Measurements from ENCODE around the gene PGK2.
A peak's percentile ranks its signal among the peaks of the same experiment; 100 is the strongest.

PGK2 gene

DNA sequence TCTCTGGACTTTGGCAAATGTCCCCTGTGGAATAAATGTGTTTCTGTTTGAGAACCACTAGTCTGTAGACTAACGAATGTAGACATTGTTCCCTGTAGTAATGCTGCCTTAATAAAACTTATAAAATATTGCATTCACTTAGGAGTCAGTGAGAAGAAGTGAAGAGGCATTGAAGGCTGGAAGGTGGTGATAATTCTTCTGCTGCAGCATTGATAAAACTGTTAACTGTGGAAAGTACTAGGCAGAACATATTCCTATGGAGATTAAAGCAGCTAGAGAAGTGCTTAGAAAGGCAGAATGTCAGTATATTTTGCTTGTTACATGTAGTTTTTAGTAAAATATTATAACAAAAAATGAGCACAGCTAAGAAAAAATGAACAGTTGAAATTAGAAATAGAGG lies 4.8 kb downstream of the PGK2 start:
- WGBS (ENCODE audit: insufficient coverage): no CpG with 5 or more reads among the region's 1 CpG
- DNase-seq: peak; percentile 21 to 70 (median 44)
- Histone ChIP-seq H3K4me3 (ENCODE audit: control insufficient read depth in 1 of 7, extremely low read depth in 1 of 7, insufficient read depth in 4 of 7, low read depth in 2 of 7, low read length in 6 of 7) (no peak overlapping the region), H3K36me3 (ENCODE audit: control insufficient read depth in 4 of 4, insufficient read depth in 4 of 4, low read length in 3 of 4) (no peaks in the 10 kb centered on the region), H3K27me3 (replicated peaks in 2 of 5; ENCODE audit: control insufficient read depth in 4 of 5, insufficient read depth in 5 of 5, low read length in 4 of 5) (no peaks in the 10 kb centered on the region), H3K4me1 (ENCODE audit: control extremely low read depth in 1 of 4, control insufficient read depth in 4 of 4, insufficient read depth in 4 of 4, low read length in 3 of 4) (peaks cover 0 to 2% (median under 1%) of the 10 kb centered on the region in 4 experiments), H3K9me3 (ENCODE audit: control extremely low read depth in 1 of 5, control insufficient read depth in 4 of 5, insufficient read depth in 2 of 5, low read depth in 1 of 5, low read length in 4 of 5) (no peaks in the 10 kb centered on the region), H3K27ac (ENCODE audit: insufficient read depth in 1 of 2, low read depth in 1 of 2, low read length in 2 of 2, poor library complexity in 1 of 2, severe bottlenecking in 2 of 2) (peak overlapping the region in 1 of 2 experiments; percentile 56)
- ChIA-PET POLR2A (no interaction called here), CTCF (no interaction called here)

DNA sequence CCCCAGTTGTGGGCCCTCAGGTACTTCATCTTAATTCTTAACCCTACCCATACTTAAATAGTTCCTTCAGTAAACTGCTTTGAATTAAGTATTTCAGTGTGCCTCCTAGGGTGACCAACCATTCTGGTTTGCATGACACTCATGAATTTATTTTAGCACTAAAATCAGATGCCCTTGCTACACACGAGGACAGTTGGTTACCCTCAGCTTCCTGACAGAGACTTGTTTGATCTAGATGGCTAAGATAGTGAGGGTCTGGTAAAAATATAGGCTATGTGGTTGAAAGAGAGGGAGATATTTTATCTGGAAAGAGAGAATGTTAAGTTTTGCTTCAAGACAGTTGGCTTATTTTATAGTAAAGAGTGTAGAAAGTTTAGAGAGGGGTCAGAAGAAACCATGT lies 10.6 kb downstream of the PGK2 start:
- peak overlapping the region in 1 of 7 experiments; percentile 13 for H3K4me3 ChIP-seq (ENCODE audit: control insufficient read depth in 1 of 7, extremely low read depth in 1 of 7, insufficient read depth in 4 of 7, low read depth in 2 of 7, low read length in 6 of 7)
- ChIA-PET POLR2A (no interaction called here), CTCF (interaction anchor here (0.8 to 1.8 kb wide), 3 partner anchors 11 to 153 kb away, joined by 3 to 4 read pairs (median 3); partner anchors contain the start of gene PGK2)
- H3K27me3 ChIP-seq (replicated peaks in 2 of 5; ENCODE audit: control insufficient read depth in 4 of 5, insufficient read depth in 5 of 5, low read length in 4 of 5): no peaks in the 10 kb centered on the region
- H3K27ac ChIP-seq (ENCODE audit: insufficient read depth in 1 of 2, low read depth in 1 of 2, low read length in 2 of 2, poor library complexity in 1 of 2, severe bottlenecking in 2 of 2): peak overlapping the region in 1 of 2 experiments; percentile 2
- no peaks in the 10 kb centered on the region for H3K9me3 ChIP-seq (ENCODE audit: control extremely low read depth in 1 of 5, control insufficient read depth in 4 of 5, insufficient read depth in 2 of 5, low read depth in 1 of 5, low read length in 4 of 5)
- peaks cover 6 to 15% (median 8%) of the 10 kb centered on the region in 4 experiments for H3K4me1 ChIP-seq (ENCODE audit: control extremely low read depth in 1 of 4, control insufficient read depth in 4 of 4, insufficient read depth in 4 of 4, low read length in 3 of 4)
- DNase-seq: peak in 2 of 3 donors; percentile 31 to 53
- H3K36me3 ChIP-seq (ENCODE audit: control insufficient read depth in 4 of 4, insufficient read depth in 4 of 4, low read length in 3 of 4): no peaks in the 10 kb centered on the region
- 0% methylated on average over 1 of the region's 1 CpG for WGBS (ENCODE audit: insufficient coverage)

DNA sequence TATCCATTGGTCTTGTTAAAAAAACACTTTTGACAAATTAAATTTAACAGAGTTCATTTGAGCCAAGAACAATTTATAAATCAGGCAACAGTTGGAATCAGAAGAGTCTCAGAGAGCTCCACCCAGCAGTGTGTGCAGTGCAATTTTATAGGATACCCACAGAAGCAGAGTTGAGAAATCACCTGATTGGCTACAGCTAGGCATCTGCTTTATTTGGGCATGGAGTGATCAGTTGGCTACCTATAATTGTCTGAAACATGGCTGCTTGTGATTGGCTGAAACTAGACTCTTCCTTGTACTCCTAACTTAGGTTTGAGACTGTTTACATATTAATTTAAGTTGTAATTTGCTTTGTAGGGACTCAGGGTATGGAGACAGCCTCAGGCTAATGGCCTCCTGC lies 12.0 kb downstream of the PGK2 start:
- Histone ChIP-seq H3K4me1 (ENCODE audit: control extremely low read depth in 1 of 4, control insufficient read depth in 4 of 4, insufficient read depth in 4 of 4, low read length in 3 of 4) (peaks cover 6 to 16% (median 8%) of the 10 kb centered on the region in 4 experiments), H3K27ac (ENCODE audit: insufficient read depth in 1 of 2, low read depth in 1 of 2, low read length in 2 of 2, poor library complexity in 1 of 2, severe bottlenecking in 2 of 2) (no peak overlapping the region), H3K27me3 (replicated peaks in 2 of 5; ENCODE audit: control insufficient read depth in 4 of 5, insufficient read depth in 5 of 5, low read length in 4 of 5) (no peaks in the 10 kb centered on the region), H3K9me3 (ENCODE audit: control extremely low read depth in 1 of 5, control insufficient read depth in 4 of 5, insufficient read depth in 2 of 5, low read depth in 1 of 5, low read length in 4 of 5) (no peaks in the 10 kb centered on the region), H3K4me3 (ENCODE audit: control insufficient read depth in 1 of 7, extremely low read depth in 1 of 7, insufficient read depth in 4 of 7, low read depth in 2 of 7, low read length in 6 of 7) (no peak overlapping the region), H3K36me3 (ENCODE audit: control insufficient read depth in 4 of 4, insufficient read depth in 4 of 4, low read length in 3 of 4) (no peaks in the 10 kb centered on the region)
- no peak for DNase-seq
- CTCF ChIA-PET: no interaction called here
- POLR2A ChIA-PET: no interaction called here

DNA sequence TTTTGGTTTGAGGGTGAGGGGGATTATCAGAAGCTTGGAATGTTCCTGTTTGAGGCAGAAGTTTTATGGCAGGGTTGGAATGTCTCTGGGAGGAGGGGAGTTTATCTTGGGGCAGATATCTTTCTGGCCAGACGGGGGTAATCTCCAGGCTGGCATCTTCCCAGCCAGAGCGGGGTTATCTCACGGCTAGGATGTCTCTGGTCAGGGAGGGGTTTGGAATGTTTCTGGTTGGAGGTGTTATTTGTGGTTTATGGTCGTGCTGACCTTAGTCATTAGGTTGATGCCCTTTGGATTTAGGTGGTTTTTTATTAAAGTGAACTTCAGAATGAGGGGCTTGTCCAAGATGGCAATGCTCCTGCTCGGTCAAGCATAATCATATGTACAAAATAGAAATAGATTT lies 14.8 kb downstream of the PGK2 start:
- Histone ChIP-seq H3K27ac (ENCODE audit: insufficient read depth in 1 of 2, low read depth in 1 of 2, low read length in 2 of 2, poor library complexity in 1 of 2, severe bottlenecking in 2 of 2) (no peak overlapping the region), H3K4me1 (ENCODE audit: control extremely low read depth in 1 of 4, control insufficient read depth in 4 of 4, insufficient read depth in 4 of 4, low read length in 3 of 4) (peaks cover 6 to 16% (median 7%) of the 10 kb centered on the region in 4 experiments), H3K36me3 (ENCODE audit: control insufficient read depth in 4 of 4, insufficient read depth in 4 of 4, low read length in 3 of 4) (no peaks in the 10 kb centered on the region), H3K4me3 (ENCODE audit: control insufficient read depth in 1 of 7, extremely low read depth in 1 of 7, insufficient read depth in 4 of 7, low read depth in 2 of 7, low read length in 6 of 7) (no peak overlapping the region), H3K9me3 (ENCODE audit: control extremely low read depth in 1 of 5, control insufficient read depth in 4 of 5, insufficient read depth in 2 of 5, low read depth in 1 of 5, low read length in 4 of 5) (no peaks in the 10 kb centered on the region), H3K27me3 (replicated peaks in 2 of 5; ENCODE audit: control insufficient read depth in 4 of 5, insufficient read depth in 5 of 5, low read length in 4 of 5) (no peaks in the 10 kb centered on the region)
- no peak for DNase-seq
- 86% methylated on average over 3 of the region's 5 CpGs for WGBS (ENCODE audit: insufficient coverage)
- CTCF ChIA-PET: no interaction called here
- POLR2A ChIA-PET: no interaction called here

DNA sequence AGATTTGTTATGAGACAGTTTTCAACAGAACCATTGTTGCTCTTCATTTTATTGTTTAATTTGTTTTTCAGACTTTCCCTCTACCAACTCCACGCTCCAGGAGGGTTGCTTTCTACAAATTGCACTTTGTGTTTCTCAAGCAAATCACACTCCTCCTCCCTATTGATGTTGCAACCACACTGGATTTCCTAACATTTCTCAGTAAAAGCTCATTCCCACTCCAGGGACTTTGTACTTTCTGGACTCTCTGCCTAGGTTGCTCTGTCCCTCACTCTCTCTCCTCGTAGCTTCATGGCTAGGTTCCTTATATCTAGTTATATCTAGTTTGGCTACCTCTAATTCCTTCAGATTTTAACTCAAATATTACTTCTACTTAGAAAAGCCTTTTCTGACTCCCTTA lies 20.3 kb downstream of the PGK2 start:
- Histone ChIP-seq H3K9me3 (ENCODE audit: control extremely low read depth in 1 of 5, control insufficient read depth in 4 of 5, insufficient read depth in 2 of 5, low read depth in 1 of 5, low read length in 4 of 5) (no peaks in the 10 kb centered on the region), H3K4me3 (ENCODE audit: control insufficient read depth in 1 of 7, extremely low read depth in 1 of 7, insufficient read depth in 4 of 7, low read depth in 2 of 7, low read length in 6 of 7) (no peak overlapping the region), H3K4me1 (ENCODE audit: control extremely low read depth in 1 of 4, control insufficient read depth in 4 of 4, insufficient read depth in 4 of 4, low read length in 3 of 4) (peaks cover 0 to 2% (median 0%) of the 10 kb centered on the region in 4 experiments), H3K27me3 (replicated peaks in 2 of 5; ENCODE audit: control insufficient read depth in 4 of 5, insufficient read depth in 5 of 5, low read length in 4 of 5) (no peaks in the 10 kb centered on the region), H3K27ac (ENCODE audit: insufficient read depth in 1 of 2, low read depth in 1 of 2, low read length in 2 of 2, poor library complexity in 1 of 2, severe bottlenecking in 2 of 2) (no peak overlapping the region), H3K36me3 (ENCODE audit: control insufficient read depth in 4 of 4, insufficient read depth in 4 of 4, low read length in 3 of 4) (no peaks in the 10 kb centered on the region)
- ChIA-PET CTCF (no interaction called here), POLR2A (no interaction called here)
- DNase-seq: no peak
- 100% methylated on average over 1 of the region's 2 CpGs for WGBS (ENCODE audit: insufficient coverage)

DNA sequence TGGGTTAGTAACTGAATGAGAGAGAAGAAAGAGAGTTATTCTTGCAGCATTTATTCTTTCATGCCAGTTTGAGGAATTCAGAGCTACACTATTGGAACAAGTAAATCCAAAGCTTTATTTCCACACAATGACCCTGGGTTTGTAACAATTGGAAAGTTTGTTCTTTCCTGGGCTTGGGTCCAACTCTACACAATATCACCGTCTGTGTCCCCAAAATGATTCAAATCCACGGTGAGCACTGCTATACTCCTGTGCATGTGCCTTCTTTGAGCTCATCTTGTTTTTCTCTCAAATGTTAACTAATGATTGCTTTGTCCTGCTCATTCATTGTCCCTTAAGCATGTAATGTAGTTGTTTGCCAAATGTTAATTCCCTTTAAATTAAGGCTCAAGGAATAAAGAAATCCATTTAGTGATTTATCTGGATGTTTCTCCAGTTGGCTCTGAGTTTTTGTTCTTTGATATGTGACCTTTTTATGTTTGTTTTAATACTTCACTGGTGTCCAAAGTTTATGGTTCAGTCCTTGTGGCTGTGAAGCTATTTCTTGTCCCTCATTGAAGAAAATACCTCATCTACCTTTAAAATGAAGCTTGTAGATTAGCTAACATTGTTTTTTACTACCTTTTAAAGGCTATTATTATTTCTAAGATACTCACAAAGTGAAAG lies 22.4 kb downstream of the PGK2 start:
- ChIA-PET CTCF (no interaction called here), POLR2A (no interaction called here)
- no peaks in the 10 kb centered on the region for H3K4me1 ChIP-seq (ENCODE audit: control extremely low read depth in 1 of 4, control insufficient read depth in 4 of 4, insufficient read depth in 4 of 4, low read length in 3 of 4)
- no peak overlapping the region for H3K27ac ChIP-seq (ENCODE audit: insufficient read depth in 1 of 2, low read depth in 1 of 2, low read length in 2 of 2, poor library complexity in 1 of 2, severe bottlenecking in 2 of 2)
- H3K4me3 ChIP-seq (ENCODE audit: control insufficient read depth in 1 of 7, extremely low read depth in 1 of 7, insufficient read depth in 4 of 7, low read depth in 2 of 7, low read length in 6 of 7): no peak overlapping the region
- H3K36me3 ChIP-seq (ENCODE audit: control insufficient read depth in 4 of 4, insufficient read depth in 4 of 4, low read length in 3 of 4): no peaks in the 10 kb centered on the region
- WGBS (ENCODE audit: insufficient coverage): 100% methylated on average over 2 of the region's 2 CpGs
- DNase-seq: no peak
- no peaks in the 10 kb centered on the region for H3K9me3 ChIP-seq (ENCODE audit: control extremely low read depth in 1 of 5, control insufficient read depth in 4 of 5, insufficient read depth in 2 of 5, low read depth in 1 of 5, low read length in 4 of 5)
- no peaks in the 10 kb centered on the region for H3K27me3 ChIP-seq (replicated peaks in 2 of 5; ENCODE audit: control insufficient read depth in 4 of 5, insufficient read depth in 5 of 5, low read length in 4 of 5)

DNA sequence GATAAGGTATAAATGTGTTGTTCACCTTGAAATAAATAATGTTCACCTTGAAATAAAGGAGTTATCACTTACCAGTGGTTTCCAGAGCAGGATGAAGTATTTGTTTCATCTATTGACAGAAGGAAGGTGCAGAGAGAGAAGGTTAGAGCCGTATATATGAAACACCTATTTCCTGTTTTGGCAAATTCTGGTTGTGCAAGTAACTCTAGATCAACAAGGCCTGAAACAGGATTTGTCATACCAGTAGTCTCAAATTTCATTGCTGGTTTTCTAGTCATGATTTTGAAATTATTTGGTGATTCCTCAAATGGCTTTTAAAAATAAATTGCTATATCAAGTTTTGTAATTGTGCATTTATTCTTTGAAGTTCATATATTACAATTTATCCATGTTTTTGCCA lies 42.8 kb downstream of the PGK2 start, which contains the start of gene CRISP3:
Gene CRISP3, minus strand, starts transcription at position 130 of the 400 bp plus-strand sequence. Its CDS starts 21 bp downstream, at position 109.
- no peak within 1 kb of the TSS for H3K27ac ChIP-seq (ENCODE audit: insufficient read depth in 1 of 2, low read depth in 1 of 2, low read length in 2 of 2, poor library complexity in 1 of 2, severe bottlenecking in 2 of 2)
- H3K36me3 ChIP-seq (ENCODE audit: control insufficient read depth in 4 of 4, insufficient read depth in 4 of 4, low read length in 3 of 4): no peaks in the 10 kb centered on the region
- ChIA-PET CTCF (no interaction called here), POLR2A (no interaction called here)
- no peaks in the 10 kb centered on the region for H3K27me3 ChIP-seq (replicated peaks in 2 of 5; ENCODE audit: control insufficient read depth in 4 of 5, insufficient read depth in 5 of 5, low read length in 4 of 5)
- DNase-seq: peak in 1 of 3 donors; percentile 2
- H3K4me3 ChIP-seq (ENCODE audit: control insufficient read depth in 1 of 7, extremely low read depth in 1 of 7, insufficient read depth in 4 of 7, low read depth in 2 of 7, low read length in 6 of 7): peak within 1 kb of the TSS in 1 of 7 experiments; percentile 31
- WGBS (ENCODE audit: insufficient coverage): 13% methylated on average over 1 of the region's 1 CpG
- H3K9me3 ChIP-seq (ENCODE audit: control extremely low read depth in 1 of 5, control insufficient read depth in 4 of 5, insufficient read depth in 2 of 5, low read depth in 1 of 5, low read length in 4 of 5): no peaks in the 10 kb centered on the region
- H3K4me1 ChIP-seq (ENCODE audit: control extremely low read depth in 1 of 4, control insufficient read depth in 4 of 4, insufficient read depth in 4 of 4, low read length in 3 of 4): no peaks in the 10 kb centered on the region

All from common myeloid progenitor, CD34-positive (primary cell).